ENCODE data around the gene MIOX.
"Not testable (repeated sequence)": the region's sequence is repeated elsewhere in the genome, so short reads cannot be mapped to it uniquely, and the experiment has no call there.

MIOX gene

GRCh38 chr22:50517495-50518260 lies 31.0 kb downstream of the MIOX start:
- no peak overlapping the region for H3K27ac Mint-ChIP-seq
- DNase-seq = no peak
- peaks cover 19% of the 10 kb centered on the region for H3K36me3 Mint-ChIP-seq
- CTCF ChIA-PET = no interaction called here
- H3K9me3 Mint-ChIP-seq = no peaks in the 10 kb centered on the region
- H3K4me3 Mint-ChIP-seq = no peak overlapping the region
- no peaks in the 10 kb centered on the region for H3K27me3 Mint-ChIP-seq
- H3K4me1 Mint-ChIP-seq = peaks cover 16% of the 10 kb centered on the region

- Mint-ChIP-seq H3K27ac (no peak overlapping the region), H3K4me3 (no peak overlapping the region), H3K36me3 (peaks cover 22% of the 10 kb centered on the region), H3K4me1 (peaks cover 12% of the 10 kb centered on the region), H3K27me3 (no peaks in the 10 kb centered on the region), H3K9me3 (no peaks in the 10 kb centered on the region)
- CTCF ChIA-PET = no interaction called here
- no peak for DNase-seq
These were observed 31.9 kb downstream of the MIOX start for GRCh38 chr22:50518606-50519005.

GRCh38 chr22:50519151-50519550 lies 32.5 kb downstream of the MIOX start:
- peaks cover 22% of the 10 kb centered on the region for H3K36me3 Mint-ChIP-seq
- peaks cover 11% of the 10 kb centered on the region for H3K4me1 Mint-ChIP-seq
- H3K4me3 Mint-ChIP-seq = no peak overlapping the region
- H3K27me3 Mint-ChIP-seq = no peaks in the 10 kb centered on the region
- CTCF ChIA-PET = no interaction called here
- DNase-seq = no peak
- no peaks in the 10 kb centered on the region for H3K9me3 Mint-ChIP-seq
- H3K27ac Mint-ChIP-seq = no peak overlapping the region

- H3K27me3 Mint-ChIP-seq, H3K4me3 Mint-ChIP-seq, DNase-seq, H3K9me3 Mint-ChIP-seq, H3K27ac Mint-ChIP-seq, CTCF ChIA-PET: not testable (repeated sequence)
- H3K36me3 Mint-ChIP-seq = peaks cover 22% of the 10 kb centered on the region
- peaks cover 15% of the 10 kb centered on the region for H3K4me1 Mint-ChIP-seq
These were observed 33.5 kb downstream of the MIOX start for GRCh38 chr22:50520184-50520583.

- CTCF ChIA-PET = no interaction called here
These were observed 34.3 kb downstream of the MIOX start for GRCh38 chr22:50520826-50521453.

GRCh38 chr22:50521710-50522109 lies 35.1 kb downstream of the MIOX start:
- Mint-ChIP-seq H3K9me3 (no peaks in the 10 kb centered on the region), H3K27me3 (no peaks in the 10 kb centered on the region), H3K36me3 (peaks cover 21% of the 10 kb centered on the region), H3K4me3 (no peak overlapping the region), H3K4me1 (peaks cover 12% of the 10 kb centered on the region), H3K27ac (no peak overlapping the region)
- DNase-seq = no peak
- CTCF ChIA-PET = interaction anchor here (1.6 kb wide), 1 partner anchor 99 kb away, joined by 4 read pairs; no protein-coding TSS in a partner anchor

More at GRCh38 chr22:50520826-50521453, 34.3 kb downstream of the MIOX start:
- DNase-seq = no peak
- no peak overlapping the region for H3K4me3 Mint-ChIP-seq
- no peaks in the 10 kb centered on the region for H3K9me3 Mint-ChIP-seq
- no peaks in the 10 kb centered on the region for H3K27me3 Mint-ChIP-seq
- peaks cover 11% of the 10 kb centered on the region for H3K4me1 Mint-ChIP-seq
- peaks cover 22% of the 10 kb centered on the region for H3K36me3 Mint-ChIP-seq
- peak overlapping the region; percentile 24 for H3K27ac Mint-ChIP-seq

GRCh38 chr22:50522208-50522805 lies 35.6 kb downstream of the MIOX start:
- DNase-seq = no peak
- H3K27ac Mint-ChIP-seq = peak overlapping the region; percentile 19
- H3K4me3 Mint-ChIP-seq = no peak overlapping the region
- peaks cover 21% of the 10 kb centered on the region for H3K36me3 Mint-ChIP-seq
- H3K9me3 Mint-ChIP-seq = no peaks in the 10 kb centered on the region
- H3K4me1 Mint-ChIP-seq = peaks cover 18% of the 10 kb centered on the region
- CTCF ChIA-PET = interaction anchor here (1.1 to 1.6 kb wide), 2 partner anchors 13 to 98 kb away, joined by 4 read pairs; no protein-coding TSS in a partner anchor
- H3K27me3 Mint-ChIP-seq = no peaks in the 10 kb centered on the region

- Mint-ChIP-seq H3K4me1 (peaks cover 24% of the 10 kb centered on the region), H3K27me3 (no peaks in the 10 kb centered on the region), H3K36me3 (peaks cover 18% of the 10 kb centered on the region), H3K9me3 (no peaks in the 10 kb centered on the region), H3K4me3 (peak overlapping the region; percentile 37), H3K27ac (no peak overlapping the region)
- DNase-seq = no peak
- CTCF ChIA-PET = interaction anchor here (1.1 to 1.6 kb wide), 2 partner anchors 14 to 98 kb away, joined by 4 read pairs; no protein-coding TSS in a partner anchor
These were observed 36.3 kb downstream of the MIOX start for GRCh38 chr22:50522806-50523438.

- H3K9me3 Mint-ChIP-seq = no peaks in the 10 kb centered on the region
- peaks cover 29% of the 10 kb centered on the region for H3K4me1 Mint-ChIP-seq
- H3K27ac Mint-ChIP-seq = peak overlapping the region; percentile 28
- DNase-seq = no peak
- CTCF ChIA-PET = interaction anchor here (1.1 to 2.9 kb wide), 2 partner anchors 8 to 15 kb away, joined by 4 to 16 read pairs; no protein-coding TSS in a partner anchor
- peaks cover 18% of the 10 kb centered on the region for H3K36me3 Mint-ChIP-seq
- no peaks in the 10 kb centered on the region for H3K27me3 Mint-ChIP-seq
- H3K4me3 Mint-ChIP-seq = peak overlapping the region; percentile 33
These were observed 36.8 kb downstream of the MIOX start for GRCh38 chr22:50523458-50523805.

- CTCF ChIA-PET = interaction anchor here (0.5 to 6.1 kb wide), 5 partner anchors 8 to 169 kb away, joined by 3 to 46 read pairs (median 16); partner anchors contain the start of genes KLHDC7B and SYCE3
- Mint-ChIP-seq H3K36me3 (peaks cover 18% of the 10 kb centered on the region), H3K27me3 (no peaks in the 10 kb centered on the region), H3K9me3 (no peaks in the 10 kb centered on the region), H3K4me1 (peaks cover 35% of the 10 kb centered on the region), H3K27ac (peak overlapping the region; percentile 95), H3K4me3 (peak overlapping the region; percentile 88)
- DNase-seq = peak; percentile 21
These were observed 37.4 kb downstream of the MIOX start for GRCh38 chr22:50523806-50524675.

GRCh38 chr22:50524676-50525103 lies 38.0 kb downstream of the MIOX start:
- CTCF ChIA-PET = interaction anchor here (0.5 to 6.1 kb wide), 7 partner anchors 9 to 170 kb away, joined by 3 to 46 read pairs (median 16); partner anchors contain the start of genes KLHDC7B, LMF2, NCAPH2 and SYCE3
- peaks cover 14% of the 10 kb centered on the region for H3K36me3 Mint-ChIP-seq

GRCh38 chr22:50525104-50525857 lies 38.6 kb downstream of the MIOX start, which contains the start of gene SCO2:
SCO2 (minus strand) TSS chr22:50525598; CDS start chr22:50524411, 1,187 bp downstream.
- peak; percentile 98 for DNase-seq
- H3K9me3 Mint-ChIP-seq = no peaks in the 10 kb centered on the region
- no peaks in the 10 kb centered on the region for H3K27me3 Mint-ChIP-seq
- peak within 1 kb of the TSS; percentile 88 for H3K4me3 Mint-ChIP-seq
- peaks cover 38% of the 10 kb centered on the region for H3K4me1 Mint-ChIP-seq
- peaks cover 14% of the 10 kb centered on the region for H3K36me3 Mint-ChIP-seq
- CTCF ChIA-PET = interaction anchor here (0.7 to 6.1 kb wide), 17 partner anchors 10 to 274 kb away, joined by 3 to 46 read pairs (median 6); partner anchors contain the start of genes HDAC10, KLHDC7B, LMF2 and NCAPH2
- H3K27ac Mint-ChIP-seq = peak within 1 kb of the TSS; percentile 96

More at GRCh38 chr22:50524676-50525103, 38.0 kb downstream of the MIOX start:
- no peaks in the 10 kb centered on the region for H3K27me3 Mint-ChIP-seq
- H3K4me3 Mint-ChIP-seq = peak overlapping the region; percentile 88
- DNase-seq = no peak
- peaks cover 37% of the 10 kb centered on the region for H3K4me1 Mint-ChIP-seq
- H3K9me3 Mint-ChIP-seq = no peaks in the 10 kb centered on the region
- H3K27ac Mint-ChIP-seq = peak overlapping the region; percentile 95

Data from activated naive CD4-positive, alpha-beta T cell treated with anti-CD3 and anti-CD28 coated beads, Interleukin-2, amount 10 ng/mL, durations not matched to agents 7 days and 5 days (primary cell).